ENCODE measurements around the gene NAP1L3.
A peak's percentile ranks its signal among the peaks of the same experiment; 100 is the strongest.

Gene NAP1L3, protein sequence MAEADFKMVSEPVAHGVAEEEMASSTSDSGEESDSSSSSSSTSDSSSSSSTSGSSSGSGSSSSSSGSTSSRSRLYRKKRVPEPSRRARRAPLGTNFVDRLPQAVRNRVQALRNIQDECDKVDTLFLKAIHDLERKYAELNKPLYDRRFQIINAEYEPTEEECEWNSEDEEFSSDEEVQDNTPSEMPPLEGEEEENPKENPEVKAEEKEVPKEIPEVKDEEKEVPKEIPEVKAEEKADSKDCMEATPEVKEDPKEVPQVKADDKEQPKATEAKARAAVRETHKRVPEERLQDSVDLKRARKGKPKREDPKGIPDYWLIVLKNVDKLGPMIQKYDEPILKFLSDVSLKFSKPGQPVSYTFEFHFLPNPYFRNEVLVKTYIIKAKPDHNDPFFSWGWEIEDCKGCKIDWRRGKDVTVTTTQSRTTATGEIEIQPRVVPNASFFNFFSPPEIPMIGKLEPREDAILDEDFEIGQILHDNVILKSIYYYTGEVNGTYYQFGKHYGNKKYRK

DNA sequence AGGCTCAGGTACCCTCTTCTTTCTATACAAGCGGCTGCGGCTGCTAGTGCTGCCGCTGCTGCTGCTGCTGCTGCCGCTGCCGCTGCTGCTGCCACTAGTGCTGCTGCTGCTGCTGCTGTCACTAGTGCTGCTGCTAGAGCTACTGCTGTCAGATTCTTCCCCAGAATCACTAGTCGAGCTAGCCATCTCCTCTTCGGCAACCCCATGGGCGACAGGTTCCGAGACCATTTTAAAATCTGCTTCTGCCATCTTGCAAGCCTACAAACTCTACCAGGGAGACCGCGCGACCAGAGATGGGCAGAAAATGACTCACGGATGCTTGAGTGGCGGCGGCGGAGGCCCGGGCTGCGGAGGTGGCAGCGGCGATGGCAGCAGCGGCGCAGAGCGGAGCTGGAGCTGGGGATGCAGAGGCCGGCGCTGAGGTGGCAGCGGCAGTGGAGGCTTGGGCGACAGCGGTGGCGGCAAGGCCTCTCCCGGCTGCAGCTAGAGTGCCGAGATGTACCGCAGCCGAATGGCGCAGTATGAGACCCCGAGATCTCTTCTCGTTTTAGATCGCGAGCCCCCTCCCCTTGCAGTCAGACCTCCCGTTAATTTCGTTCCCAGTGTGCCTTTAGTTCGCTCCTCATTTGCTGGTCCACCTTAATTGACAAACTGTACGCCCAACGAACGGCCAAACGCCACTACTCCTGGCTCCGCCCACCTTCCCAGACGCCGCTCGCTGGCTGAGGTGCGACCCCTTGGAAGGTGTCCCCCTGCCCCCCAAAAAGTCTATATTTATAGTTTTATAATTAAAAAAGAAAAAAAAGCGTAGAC is at the start of gene NAP1L3:
Gene NAP1L3 (minus strand): TSS at position 523 of the 813 bp plus-strand sequence. CDS start 274 bp downstream, at position 249.
- Histone ChIP-seq H3K27me3 (replicated peaks; ENCODE audit: control insufficient read depth, insufficient read depth, low read length) (no peaks in the 10 kb centered on the region), H3K4me3 (replicated peaks; ENCODE audit: low read depth, low read length) (peak within 1 kb of the TSS; percentile 59), H3K36me3 (ENCODE audit: control insufficient read depth, insufficient read depth, low read length) (no peaks in the 10 kb centered on the region)
- TF ChIP-seq, protein P1, sequence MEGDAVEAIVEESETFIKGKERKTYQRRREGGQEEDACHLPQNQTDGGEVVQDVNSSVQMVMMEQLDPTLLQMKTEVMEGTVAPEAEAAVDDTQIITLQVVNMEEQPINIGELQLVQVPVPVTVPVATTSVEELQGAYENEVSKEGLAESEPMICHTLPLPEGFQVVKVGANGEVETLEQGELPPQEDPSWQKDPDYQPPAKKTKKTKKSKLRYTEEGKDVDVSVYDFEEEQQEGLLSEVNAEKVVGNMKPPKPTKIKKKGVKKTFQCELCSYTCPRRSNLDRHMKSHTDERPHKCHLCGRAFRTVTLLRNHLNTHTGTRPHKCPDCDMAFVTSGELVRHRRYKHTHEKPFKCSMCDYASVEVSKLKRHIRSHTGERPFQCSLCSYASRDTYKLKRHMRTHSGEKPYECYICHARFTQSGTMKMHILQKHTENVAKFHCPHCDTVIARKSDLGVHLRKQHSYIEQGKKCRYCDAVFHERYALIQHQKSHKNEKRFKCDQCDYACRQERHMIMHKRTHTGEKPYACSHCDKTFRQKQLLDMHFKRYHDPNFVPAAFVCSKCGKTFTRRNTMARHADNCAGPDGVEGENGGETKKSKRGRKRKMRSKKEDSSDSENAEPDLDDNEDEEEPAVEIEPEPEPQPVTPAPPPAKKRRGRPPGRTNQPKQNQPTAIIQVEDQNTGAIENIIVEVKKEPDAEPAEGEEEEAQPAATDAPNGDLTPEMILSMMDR (IDR thresholded peaks at IDR 0.05; ENCODE audit: insufficient read depth, low read length, poor library complexity, severe bottlenecking): no peak
- peak; percentile 13 for DNase-seq (ENCODE audit: extremely low read depth, insufficient read length)

DNA sequence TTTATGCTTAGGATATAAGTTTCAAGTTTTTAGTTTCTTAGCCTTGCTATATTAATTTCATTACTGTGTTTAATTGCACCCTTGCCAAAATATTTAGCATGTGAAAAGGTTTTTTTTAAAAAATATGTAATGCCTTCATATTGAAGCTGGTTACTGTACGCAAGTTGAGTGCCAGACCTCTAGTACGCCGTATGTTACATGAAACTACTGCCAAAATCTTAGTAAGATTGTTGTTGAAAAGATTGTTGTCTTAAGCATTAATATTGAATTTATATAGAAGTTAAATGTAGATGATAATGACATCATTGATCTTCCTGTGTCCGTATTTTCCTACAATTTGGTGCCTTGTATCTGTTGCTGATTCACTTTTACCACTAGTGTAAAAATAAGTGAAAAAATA is 37.7 kb upstream of the NAP1L3 start:
- no peak overlapping the region for H3K4me3 ChIP-seq (replicated peaks; ENCODE audit: low read depth, low read length)
- TF ChIP-seq, protein P1 (IDR thresholded peaks at IDR 0.05; ENCODE audit: insufficient read depth, low read length, poor library complexity, severe bottlenecking): no peak
- H3K36me3 ChIP-seq (ENCODE audit: control insufficient read depth, insufficient read depth, low read length): no peaks in the 10 kb centered on the region
- H3K27me3 ChIP-seq (replicated peaks; ENCODE audit: control insufficient read depth, insufficient read depth, low read length): no peaks in the 10 kb centered on the region
- no peak for DNase-seq (ENCODE audit: extremely low read depth, insufficient read length)

DNA sequence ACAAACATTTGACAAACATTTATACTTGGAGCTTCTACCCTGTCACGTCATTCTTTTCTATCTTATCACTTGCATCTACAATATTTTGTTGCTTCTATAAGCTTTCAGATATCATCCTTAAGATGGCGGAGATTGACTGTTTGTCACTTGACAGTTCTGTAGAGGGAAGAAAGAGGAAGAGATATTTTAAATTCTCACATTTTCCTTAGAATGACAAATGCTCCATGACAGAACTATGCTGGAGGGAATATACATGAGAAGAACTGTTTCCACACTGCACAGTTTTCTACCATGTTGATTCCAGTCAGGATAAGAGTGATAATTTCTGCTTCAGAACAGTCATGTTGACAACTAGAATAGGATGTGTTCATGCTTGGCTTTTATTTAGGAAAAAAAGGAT is 30.3 kb upstream of the NAP1L3 start:
- H3K27me3 ChIP-seq (replicated peaks; ENCODE audit: control insufficient read depth, insufficient read depth, low read length): no peaks in the 10 kb centered on the region
- no peaks in the 10 kb centered on the region for H3K36me3 ChIP-seq (ENCODE audit: control insufficient read depth, insufficient read depth, low read length)
- DNase-seq (ENCODE audit: extremely low read depth, insufficient read length): no peak
- no peak overlapping the region for H3K4me3 ChIP-seq (replicated peaks; ENCODE audit: low read depth, low read length)
- TF ChIP-seq, protein P1 (IDR thresholded peaks at IDR 0.05; ENCODE audit: insufficient read depth, low read length, poor library complexity, severe bottlenecking): no peak

DNA sequence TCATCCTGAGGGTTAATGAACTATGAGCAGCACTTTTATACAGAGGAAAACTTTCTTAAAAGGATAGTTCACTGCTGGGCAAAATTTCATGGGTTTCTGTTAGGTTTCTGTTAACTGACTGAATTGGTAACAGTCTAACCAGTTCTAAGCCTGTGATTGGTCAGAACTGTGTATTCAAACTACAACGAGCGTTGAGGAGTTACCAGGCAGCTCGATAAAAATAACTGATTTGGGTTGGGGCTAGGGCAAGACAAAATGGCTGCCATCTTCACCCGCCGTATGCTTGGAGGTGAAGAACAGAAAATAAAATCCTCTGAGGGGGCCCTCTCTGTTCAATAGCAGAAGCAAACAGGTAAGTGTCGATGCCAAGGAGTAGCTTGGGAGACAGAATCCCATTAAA is 22.6 kb upstream of the NAP1L3 start:
- H3K27me3 ChIP-seq (replicated peaks; ENCODE audit: control insufficient read depth, insufficient read depth, low read length): no peaks in the 10 kb centered on the region
- TF ChIP-seq, protein P1 (IDR thresholded peaks at IDR 0.05; ENCODE audit: insufficient read depth, low read length, poor library complexity, severe bottlenecking): no peak
- H3K4me3 ChIP-seq (replicated peaks; ENCODE audit: low read depth, low read length): no peak overlapping the region
- no peaks in the 10 kb centered on the region for H3K36me3 ChIP-seq (ENCODE audit: control insufficient read depth, insufficient read depth, low read length)
- DNase-seq (ENCODE audit: extremely low read depth, insufficient read length): no peak

DNA sequence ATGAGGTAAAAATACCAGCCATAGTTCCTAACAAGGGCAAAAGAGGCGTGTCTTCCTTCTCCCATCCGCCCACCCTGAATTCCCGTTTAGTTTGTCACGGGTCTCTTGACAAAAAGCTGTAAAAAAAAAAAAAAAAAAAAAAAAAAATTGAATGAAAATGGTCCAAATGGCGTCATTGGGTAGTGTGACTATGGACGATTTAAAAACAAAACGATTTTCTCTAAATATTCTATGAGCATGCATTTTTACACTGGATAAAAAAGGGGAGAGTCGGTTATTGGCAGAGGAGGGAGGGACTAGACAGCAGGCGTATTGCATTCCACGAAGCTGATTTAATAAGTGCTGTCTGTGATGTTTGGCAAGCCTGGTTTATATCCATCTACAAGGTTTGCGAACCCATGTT is 492 bp upstream of the NAP1L3 start, which contains the start of gene FAM133A:
Gene FAM133A (plus strand): TSS at position 338 of the 403 bp plus-strand sequence. CDS start 35,214 bp downstream, outside the sequence.
- Histone ChIP-seq H3K36me3 (ENCODE audit: control insufficient read depth, insufficient read depth, low read length) (no peaks in the 10 kb centered on the region), H3K4me3 (replicated peaks; ENCODE audit: low read depth, low read length) (peak within 1 kb of the TSS; percentile 59), H3K27me3 (replicated peaks; ENCODE audit: control insufficient read depth, insufficient read depth, low read length) (no peaks in the 10 kb centered on the region)
- TF ChIP-seq, protein P1 (IDR thresholded peaks at IDR 0.05; ENCODE audit: insufficient read depth, low read length, poor library complexity, severe bottlenecking): no peak
- DNase-seq (ENCODE audit: extremely low read depth, insufficient read length): no peak

All from GM06990 (cell line).